ENCODE results near the gene CTSG. TPM values are rescaled to one million over a fixed set of nuclear protein-coding genes. Genes with fewer than 3 reads are reported as not detected.
A peak's percentile ranks its signal among the peaks of the same experiment; 100 is the strongest.

CTSG gene
- total RNA-seq, 1 experiment from 2014 or later = not detected

DNA sequence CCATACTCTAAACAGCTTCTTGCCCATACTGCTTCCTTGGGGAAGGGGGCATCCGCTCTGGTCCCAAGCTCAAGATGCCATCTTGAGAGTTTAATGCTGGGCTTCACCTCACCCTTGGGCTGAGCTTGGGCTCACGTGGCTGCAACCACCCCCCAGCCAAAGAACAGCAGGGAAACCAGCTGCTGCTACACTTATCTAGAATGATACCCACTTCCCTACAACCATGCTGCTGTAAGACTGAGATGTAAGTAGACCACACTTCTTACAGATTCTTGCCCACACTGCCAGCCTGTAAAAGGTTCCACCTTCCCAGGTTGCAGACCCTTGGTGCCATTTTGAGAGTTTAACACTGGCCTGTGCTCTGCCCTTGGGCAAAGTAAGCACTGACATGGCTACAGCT is 9.7 kb downstream of the CTSG start:
- no peak for DNase-seq (ENCODE audit: low spot score)
- TF ChIP-seq, protein P1, sequence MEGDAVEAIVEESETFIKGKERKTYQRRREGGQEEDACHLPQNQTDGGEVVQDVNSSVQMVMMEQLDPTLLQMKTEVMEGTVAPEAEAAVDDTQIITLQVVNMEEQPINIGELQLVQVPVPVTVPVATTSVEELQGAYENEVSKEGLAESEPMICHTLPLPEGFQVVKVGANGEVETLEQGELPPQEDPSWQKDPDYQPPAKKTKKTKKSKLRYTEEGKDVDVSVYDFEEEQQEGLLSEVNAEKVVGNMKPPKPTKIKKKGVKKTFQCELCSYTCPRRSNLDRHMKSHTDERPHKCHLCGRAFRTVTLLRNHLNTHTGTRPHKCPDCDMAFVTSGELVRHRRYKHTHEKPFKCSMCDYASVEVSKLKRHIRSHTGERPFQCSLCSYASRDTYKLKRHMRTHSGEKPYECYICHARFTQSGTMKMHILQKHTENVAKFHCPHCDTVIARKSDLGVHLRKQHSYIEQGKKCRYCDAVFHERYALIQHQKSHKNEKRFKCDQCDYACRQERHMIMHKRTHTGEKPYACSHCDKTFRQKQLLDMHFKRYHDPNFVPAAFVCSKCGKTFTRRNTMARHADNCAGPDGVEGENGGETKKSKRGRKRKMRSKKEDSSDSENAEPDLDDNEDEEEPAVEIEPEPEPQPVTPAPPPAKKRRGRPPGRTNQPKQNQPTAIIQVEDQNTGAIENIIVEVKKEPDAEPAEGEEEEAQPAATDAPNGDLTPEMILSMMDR (conservative IDR thresholded peaks at IDR 0.05; ENCODE audit: low read depth, low read length) = no peak
- TF ChIP-seq EZH2 (IDR thresholded peaks at IDR 0.05; ENCODE audit: borderline replicate concordance, low read depth, low read length, poor library complexity, severe bottlenecking) = no peak
- Histone ChIP-seq H3K9me3 (ENCODE audit: low read depth, low read length, poor library complexity, severe bottlenecking) (no peaks in the 10 kb centered on the region), H3K4me3 (ENCODE audit: low read depth, low read length, poor library complexity, severe bottlenecking) (no peak overlapping the region), H3K36me3 (ENCODE audit: insufficient read depth, low read length, poor library complexity, severe bottlenecking) (no peaks in the 10 kb centered on the region), H3K4me1 (ENCODE audit: insufficient read depth, low read length, poor library complexity, severe bottlenecking) (no peaks in the 10 kb centered on the region), H3K27ac (ENCODE audit: low read depth, low read length, poor library complexity, severe bottlenecking) (no peak overlapping the region), H3K27me3 (replicated peaks; ENCODE audit: insufficient read depth, low read depth, low read length, poor library complexity) (peaks cover 7% of the 10 kb centered on the region)
- intact Hi-C loops (cut with micrococcal nuclease; ENCODE audit: unreplicated experiment) = no loop called here
- ChIA-PET POLR2A (ENCODE audit: low non-redundant PET) (no interaction called here), CTCF (no interaction called here)
- no TSS peak for BruUV-seq (replicated peaks)

DNA sequence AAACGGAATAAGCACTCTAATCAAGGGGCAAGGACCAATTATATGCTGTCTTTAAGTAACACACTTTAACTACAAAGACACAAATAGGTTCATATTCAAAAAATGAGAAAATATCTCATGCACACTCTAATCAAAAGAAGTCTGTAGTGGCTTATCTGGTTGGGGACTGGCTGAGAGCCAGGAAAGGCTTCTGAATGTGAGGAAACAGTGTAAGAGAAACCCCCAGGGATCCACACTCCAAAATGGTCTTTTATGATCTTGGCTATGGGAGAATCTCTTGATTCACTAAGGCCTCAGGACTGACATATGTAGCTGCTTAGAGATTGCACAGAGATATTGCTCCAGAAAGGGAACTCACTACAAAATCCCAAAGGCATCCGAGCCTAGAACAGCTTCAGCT is 10.3 kb downstream of the CTSG start:
- no TSS peak for BruUV-seq (replicated peaks)
- CTCF ChIA-PET = interaction anchor here (0.6 kb wide), 1 partner anchor 285 kb away, joined by 4 read pairs; no protein-coding TSS in a partner anchor
- TF ChIP-seq EZH2 (IDR thresholded peaks at IDR 0.05; ENCODE audit: borderline replicate concordance, low read depth, low read length, poor library complexity, severe bottlenecking) = no peak
- TF ChIP-seq, protein P1 (conservative IDR thresholded peaks at IDR 0.05; ENCODE audit: low read depth, low read length) = no peak

DNA sequence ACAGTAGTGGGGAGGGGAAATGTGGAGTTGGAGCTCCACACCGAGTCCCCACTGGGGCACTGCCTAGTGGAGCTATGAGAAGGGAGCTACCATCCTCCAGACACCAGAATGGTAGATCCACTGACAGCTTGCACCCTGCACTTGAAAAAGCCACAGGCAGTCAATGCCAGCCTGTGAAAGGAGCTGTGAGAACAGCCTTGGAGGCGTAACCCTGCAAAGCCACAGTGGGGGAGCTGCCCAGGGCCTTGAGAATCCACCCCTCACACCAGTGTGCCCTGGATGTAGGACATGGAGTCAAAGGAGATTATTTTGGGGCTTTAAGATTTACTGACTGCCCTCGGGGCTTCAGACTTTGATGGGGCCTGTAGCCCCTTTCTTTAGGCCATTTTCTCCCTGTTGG is 12.5 kb downstream of the CTSG start:
- no peak overlapping the region for H3K27ac ChIP-seq (ENCODE audit: low read depth, low read length, poor library complexity, severe bottlenecking)
- H3K9me3 ChIP-seq (ENCODE audit: low read depth, low read length, poor library complexity, severe bottlenecking) = no peaks in the 10 kb centered on the region
- H3K36me3 ChIP-seq (ENCODE audit: insufficient read depth, low read length, poor library complexity, severe bottlenecking) = no peaks in the 10 kb centered on the region
- intact Hi-C loops (cut with micrococcal nuclease; ENCODE audit: unreplicated experiment) = no loop called here
- no TSS peak for BruUV-seq (replicated peaks)
- no peak overlapping the region for H3K4me3 ChIP-seq (ENCODE audit: low read depth, low read length, poor library complexity, severe bottlenecking)
- DNase-seq (ENCODE audit: low spot score) = no peak
- H3K4me1 ChIP-seq (ENCODE audit: insufficient read depth, low read length, poor library complexity, severe bottlenecking) = no peaks in the 10 kb centered on the region
- no peak for TF ChIP-seq EZH2 (IDR thresholded peaks at IDR 0.05; ENCODE audit: borderline replicate concordance, low read depth, low read length, poor library complexity, severe bottlenecking)
- TF ChIP-seq, protein P1 (conservative IDR thresholded peaks at IDR 0.05; ENCODE audit: low read depth, low read length) = no peak
- ChIA-PET POLR2A (ENCODE audit: low non-redundant PET) (no interaction called here), CTCF (no interaction called here)
- no peaks in the 10 kb centered on the region for H3K27me3 ChIP-seq (replicated peaks; ENCODE audit: insufficient read depth, low read depth, low read length, poor library complexity)

More for the DNA sequence above, 10.3 kb downstream of the CTSG start:
- Histone ChIP-seq H3K4me3 (ENCODE audit: low read depth, low read length, poor library complexity, severe bottlenecking) (no peak overlapping the region), H3K36me3 (ENCODE audit: insufficient read depth, low read length, poor library complexity, severe bottlenecking) (no peaks in the 10 kb centered on the region), H3K27me3 (replicated peaks; ENCODE audit: insufficient read depth, low read depth, low read length, poor library complexity) (peaks cover 7% of the 10 kb centered on the region), H3K4me1 (ENCODE audit: insufficient read depth, low read length, poor library complexity, severe bottlenecking) (no peaks in the 10 kb centered on the region), H3K27ac (ENCODE audit: low read depth, low read length, poor library complexity, severe bottlenecking) (no peak overlapping the region), H3K9me3 (ENCODE audit: low read depth, low read length, poor library complexity, severe bottlenecking) (no peaks in the 10 kb centered on the region)
- DNase-seq (ENCODE audit: low spot score) = peak; percentile 68
- POLR2A ChIA-PET (ENCODE audit: low non-redundant PET) = no interaction called here
- intact Hi-C loops (cut with micrococcal nuclease; ENCODE audit: unreplicated experiment) = no loop called here

Measured in A673 (cell line).